ENCODE measurements around the gene TPO.

TPO gene

DNA sequence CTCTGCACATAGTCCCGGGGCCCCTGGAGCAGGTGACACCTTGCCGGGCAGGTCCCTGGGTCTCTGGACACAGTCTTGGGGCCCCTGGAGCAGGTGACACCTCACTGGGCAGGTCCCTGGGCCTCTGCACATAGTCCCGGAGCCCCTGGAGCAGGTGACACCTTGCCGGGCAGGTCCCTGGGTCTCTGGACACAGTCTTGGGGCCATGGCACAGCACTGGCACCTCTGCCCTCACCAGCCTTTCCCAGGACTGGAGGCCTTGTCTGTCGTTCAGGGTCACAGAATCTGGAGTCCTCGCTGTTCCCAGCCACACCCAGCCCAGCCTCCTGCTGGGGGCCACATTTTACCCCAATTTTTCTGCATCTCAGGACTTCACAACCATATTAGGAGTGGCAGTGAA is 2.2 kb downstream of the TPO start:
- no peaks in the 10 kb centered on the region for H3K9me2 ChIP-seq (replicated peaks; ENCODE audit: insufficient read depth, low read length)
- H3K4me2 ChIP-seq (ENCODE audit: low read depth, low read length): no peak overlapping the region
- no peak overlapping the region for H3K4me3 ChIP-seq (ENCODE audit: low read length)
- TF ChIP-seq, protein P1, sequence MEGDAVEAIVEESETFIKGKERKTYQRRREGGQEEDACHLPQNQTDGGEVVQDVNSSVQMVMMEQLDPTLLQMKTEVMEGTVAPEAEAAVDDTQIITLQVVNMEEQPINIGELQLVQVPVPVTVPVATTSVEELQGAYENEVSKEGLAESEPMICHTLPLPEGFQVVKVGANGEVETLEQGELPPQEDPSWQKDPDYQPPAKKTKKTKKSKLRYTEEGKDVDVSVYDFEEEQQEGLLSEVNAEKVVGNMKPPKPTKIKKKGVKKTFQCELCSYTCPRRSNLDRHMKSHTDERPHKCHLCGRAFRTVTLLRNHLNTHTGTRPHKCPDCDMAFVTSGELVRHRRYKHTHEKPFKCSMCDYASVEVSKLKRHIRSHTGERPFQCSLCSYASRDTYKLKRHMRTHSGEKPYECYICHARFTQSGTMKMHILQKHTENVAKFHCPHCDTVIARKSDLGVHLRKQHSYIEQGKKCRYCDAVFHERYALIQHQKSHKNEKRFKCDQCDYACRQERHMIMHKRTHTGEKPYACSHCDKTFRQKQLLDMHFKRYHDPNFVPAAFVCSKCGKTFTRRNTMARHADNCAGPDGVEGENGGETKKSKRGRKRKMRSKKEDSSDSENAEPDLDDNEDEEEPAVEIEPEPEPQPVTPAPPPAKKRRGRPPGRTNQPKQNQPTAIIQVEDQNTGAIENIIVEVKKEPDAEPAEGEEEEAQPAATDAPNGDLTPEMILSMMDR (IDR thresholded peaks at IDR 0.05; ENCODE audit: low read length): no peak
- TF ChIP-seq EZH2 (optimal IDR thresholded peaks at IDR 0.05; ENCODE audit: low read depth, low read length) (no peak), EZH2phosphoT487 (IDR thresholded peaks at IDR 0.05; ENCODE audit: low read length) (no peak)
- no peaks in the 10 kb centered on the region for H4K20me1 ChIP-seq (ENCODE audit: insufficient read depth, low read length)
- no peak for DNase-seq
- no peaks in the 10 kb centered on the region for H3K9me3 ChIP-seq (replicated peaks; ENCODE audit: insufficient read depth, low read length)
- no peak overlapping the region for H3K9ac ChIP-seq (ENCODE audit: low read length)
- no peaks in the 10 kb centered on the region for H3F3A ChIP-seq (ENCODE audit: insufficient read depth, low read length)
- no peaks in the 10 kb centered on the region for H3K36me3 ChIP-seq (replicated peaks; ENCODE audit: insufficient read depth, low read length)
- H2AFZ ChIP-seq (ENCODE audit: low read length): no peak overlapping the region
- H3K27me3 ChIP-seq (replicated peaks; ENCODE audit: insufficient read depth, low read length): no peaks in the 10 kb centered on the region
- no peak overlapping the region for H3K27ac ChIP-seq (ENCODE audit: low read length)
- H3K4me1 ChIP-seq (ENCODE audit: low read length): no peaks in the 10 kb centered on the region
- H3K79me2 ChIP-seq (ENCODE audit: low read length): no peaks in the 10 kb centered on the region

DNA sequence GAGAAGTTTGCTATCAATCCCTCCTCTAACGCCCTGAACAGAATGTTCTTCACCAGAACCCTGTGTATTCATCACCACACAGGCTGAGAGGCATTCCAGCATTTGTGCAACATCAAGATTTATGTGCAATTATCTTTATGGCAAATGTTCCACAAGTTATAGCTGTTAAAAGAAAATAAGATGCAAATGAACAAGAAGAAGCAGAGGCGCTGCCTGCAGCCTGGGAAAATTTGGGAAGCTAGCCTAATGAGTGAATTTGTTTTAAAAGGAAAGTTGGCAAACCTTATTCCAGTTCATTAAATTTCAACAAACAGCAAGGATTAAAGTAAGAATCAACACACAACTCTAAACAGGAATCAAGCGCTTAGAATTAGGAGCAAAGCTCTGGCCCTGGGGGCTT is 5.3 kb downstream of the TPO start:
- no peak overlapping the region for H3K4me3 ChIP-seq (ENCODE audit: low read length)
- H3K4me2 ChIP-seq (ENCODE audit: low read depth, low read length): no peak overlapping the region
- no peaks in the 10 kb centered on the region for H3K27me3 ChIP-seq (replicated peaks; ENCODE audit: insufficient read depth, low read length)

DNA sequence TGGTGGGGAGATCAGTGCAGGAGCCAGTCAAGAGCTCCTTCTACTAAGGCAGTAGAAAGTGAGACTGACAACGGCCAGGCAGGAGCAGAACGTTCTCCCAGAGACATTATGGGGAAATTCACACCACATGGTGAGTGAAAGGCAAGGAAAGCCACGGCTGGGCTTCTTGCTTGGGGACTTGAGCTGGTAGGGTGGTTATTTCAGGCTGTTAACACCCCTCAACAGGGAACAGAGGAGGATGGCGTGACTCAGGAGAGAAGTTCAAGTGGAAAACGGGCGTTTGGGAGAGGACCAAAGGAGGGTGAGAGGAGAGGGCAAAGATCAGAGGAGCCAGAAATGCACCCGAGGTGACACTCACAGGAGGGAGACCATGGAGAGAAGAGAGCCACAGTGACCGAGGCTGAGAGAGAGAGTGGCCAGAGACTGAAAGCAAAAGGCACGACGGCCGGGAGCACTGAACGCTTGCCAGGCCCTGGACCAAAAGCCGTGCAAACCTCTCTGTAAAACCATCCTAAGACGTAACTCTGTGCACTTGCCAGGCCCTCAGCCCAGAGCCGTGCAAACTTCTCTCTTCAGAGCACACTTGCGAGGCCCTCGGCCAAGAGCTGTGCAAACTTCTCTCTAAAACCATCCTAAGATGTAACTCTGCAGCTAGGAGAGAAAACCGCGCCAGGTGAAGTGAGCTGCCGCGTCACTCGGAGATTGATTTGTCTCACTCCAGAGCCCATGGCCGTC is 7.7 kb downstream of the TPO start:
- H3K9ac ChIP-seq (ENCODE audit: low read length): no peak overlapping the region
- TF ChIP-seq, protein P1 (IDR thresholded peaks at IDR 0.05; ENCODE audit: low read length): no peak
- TF ChIP-seq EZH2 (optimal IDR thresholded peaks at IDR 0.05; ENCODE audit: low read depth, low read length): no peak
- no peak for TF ChIP-seq EZH2phosphoT487 (IDR thresholded peaks at IDR 0.05; ENCODE audit: low read length)
- no peaks in the 10 kb centered on the region for H4K20me1 ChIP-seq (ENCODE audit: insufficient read depth, low read length)
- H3K9me2 ChIP-seq (replicated peaks; ENCODE audit: insufficient read depth, low read length): no peaks in the 10 kb centered on the region
- H3K27me3 ChIP-seq (replicated peaks; ENCODE audit: insufficient read depth, low read length): no peaks in the 10 kb centered on the region
- DNase-seq: no peak
- no peak overlapping the region for H3K4me2 ChIP-seq (ENCODE audit: low read depth, low read length)
- H3F3A ChIP-seq (ENCODE audit: insufficient read depth, low read length): no peaks in the 10 kb centered on the region
- no peak overlapping the region for H3K4me3 ChIP-seq (ENCODE audit: low read length)
- no peaks in the 10 kb centered on the region for H3K9me3 ChIP-seq (replicated peaks; ENCODE audit: insufficient read depth, low read length)
- no peak overlapping the region for H3K27ac ChIP-seq (ENCODE audit: low read length)
- H3K79me2 ChIP-seq (ENCODE audit: low read length): no peaks in the 10 kb centered on the region
- no peaks in the 10 kb centered on the region for H3K36me3 ChIP-seq (replicated peaks; ENCODE audit: insufficient read depth, low read length)
- H2AFZ ChIP-seq (ENCODE audit: low read length): no peak overlapping the region
- H3K4me1 ChIP-seq (ENCODE audit: low read length): no peaks in the 10 kb centered on the region

More for the DNA sequence above, 5.3 kb downstream of the TPO start:
- Histone ChIP-seq H3K9me2 (replicated peaks; ENCODE audit: insufficient read depth, low read length) (no peaks in the 10 kb centered on the region), H3K36me3 (replicated peaks; ENCODE audit: insufficient read depth, low read length) (no peaks in the 10 kb centered on the region), H3F3A (ENCODE audit: insufficient read depth, low read length) (no peaks in the 10 kb centered on the region), H3K79me2 (ENCODE audit: low read length) (no peaks in the 10 kb centered on the region), H3K9ac (ENCODE audit: low read length) (no peak overlapping the region), H2AFZ (ENCODE audit: low read length) (no peak overlapping the region), H4K20me1 (ENCODE audit: insufficient read depth, low read length) (no peaks in the 10 kb centered on the region), H3K9me3 (replicated peaks; ENCODE audit: insufficient read depth, low read length) (no peaks in the 10 kb centered on the region), H3K27ac (ENCODE audit: low read length) (no peak overlapping the region), H3K4me1 (ENCODE audit: low read length) (no peaks in the 10 kb centered on the region)
- no peak for DNase-seq
- TF ChIP-seq, protein P1 (IDR thresholded peaks at IDR 0.05; ENCODE audit: low read length): no peak
- TF ChIP-seq EZH2 (optimal IDR thresholded peaks at IDR 0.05; ENCODE audit: low read depth, low read length): no peak
- TF ChIP-seq EZH2phosphoT487 (IDR thresholded peaks at IDR 0.05; ENCODE audit: low read length): no peak

Data from MM.1S (cell line).